K562 (cell line): ENCODE measurements around the gene ANKRD13C.

Source experiments
- ADNP ChIP-seq: fragments of 200-800 bp; sonication (Bioruptor generic); IDR thresholded peaks from 2 replicates; pipeline ENCODE4 v1.6.1; 2016; ENCODE audit warnings: missing genetic modification characterization, missing compliant biosample characterization
- FOXK2 ChIP-seq, 2 experiments: fragments of 450-650 bp; IDR thresholded peaks in 1 of 2; conservative IDR thresholded peaks in 1 of 2; 2 replicates each; pipeline ENCODE4 v1.6.1; 2016; ENCODE audit warnings: low read depth in 2 of 2, mild to moderate bottlenecking in 1 of 2
- MYNN ChIP-seq, 2 experiments: sonication (generic); formaldehyde crosslinking in 1 of 2; IDR thresholded peaks; 2 replicates each; pipeline versions ENCODE4 v1.5.0 to v1.6.1; 2016 to 2020; ENCODE audit warnings: antibody characterized with exemption in 1 of 2, missing genetic modification reagents in 1 of 2
- NEUROD1 ChIP-seq: fragments of 150-350 bp; IDR thresholded peaks from 2 replicates; pipeline ENCODE4 v1.6.1; 2014; ENCODE audit warnings: borderline replicate concordance, low read length, low read depth; ENCODE audit not compliant: partially characterized antibody
- POLR2AphosphoS5 ChIP-seq: IDR thresholded peaks from 2 replicates; pipeline ENCODE4 v1.6.1; 2011; ENCODE audit warnings: mild to moderate bottlenecking, low read depth, low read length, moderate library complexity; ENCODE audit not compliant: control insufficient read depth, insufficient read depth
- PREB ChIP-seq: sonication (generic); formaldehyde crosslinking; IDR thresholded peaks from 2 replicates; pipeline ENCODE4 v1.8.1; 2023; ENCODE audit warnings: mild to moderate bottlenecking, missing genetic modification reagents
- RAD21 ChIP-seq, 2 experiments: fragments of 250-450 bp in 1 of 2; fragments of 450-650 bp in 1 of 2; sonication (Bioruptor Pico) in 1 of 2; formaldehyde crosslinking in 1 of 2; IDR thresholded peaks in 1 of 2; conservative IDR thresholded peaks in 1 of 2; 2 replicates each; pipeline versions ENCODE4 v1.4.0 to v1.8.0; 2020 to 2022; ENCODE audit warnings: mild to moderate bottlenecking in 2 of 2, moderate library complexity in 1 of 2
- RFX7 ChIP-seq: fragments of 250-450 bp; sonication (Bioruptor Pico); IDR thresholded peaks from 2 replicates; pipeline ENCODE4 v1.5.1; 2021; ENCODE audit warnings: mild to moderate bottlenecking
- TAF1 ChIP-seq: IDR thresholded peaks from 2 replicates; pipeline ENCODE4 v1.6.1; 2011; ENCODE audit warnings: mild to moderate bottlenecking, low read length, moderate library complexity; ENCODE audit not compliant: insufficient read depth, control insufficient read depth, severe bottlenecking; ENCODE audit errors: extremely low read depth
- USF2 ChIP-seq: sonication (generic); formaldehyde crosslinking; IDR thresholded peaks from 2 replicates; pipeline ENCODE4 v1.5.0; 2020; ENCODE audit warnings: missing genetic modification reagents
- ZNF274 ChIP-seq: IDR thresholded peaks from 2 replicates; pipeline ENCODE4 v1.6.1; 2011; ENCODE audit warnings: low read depth, mild to moderate bottlenecking, low read length, moderate library complexity, borderline replicate concordance

DNA sequence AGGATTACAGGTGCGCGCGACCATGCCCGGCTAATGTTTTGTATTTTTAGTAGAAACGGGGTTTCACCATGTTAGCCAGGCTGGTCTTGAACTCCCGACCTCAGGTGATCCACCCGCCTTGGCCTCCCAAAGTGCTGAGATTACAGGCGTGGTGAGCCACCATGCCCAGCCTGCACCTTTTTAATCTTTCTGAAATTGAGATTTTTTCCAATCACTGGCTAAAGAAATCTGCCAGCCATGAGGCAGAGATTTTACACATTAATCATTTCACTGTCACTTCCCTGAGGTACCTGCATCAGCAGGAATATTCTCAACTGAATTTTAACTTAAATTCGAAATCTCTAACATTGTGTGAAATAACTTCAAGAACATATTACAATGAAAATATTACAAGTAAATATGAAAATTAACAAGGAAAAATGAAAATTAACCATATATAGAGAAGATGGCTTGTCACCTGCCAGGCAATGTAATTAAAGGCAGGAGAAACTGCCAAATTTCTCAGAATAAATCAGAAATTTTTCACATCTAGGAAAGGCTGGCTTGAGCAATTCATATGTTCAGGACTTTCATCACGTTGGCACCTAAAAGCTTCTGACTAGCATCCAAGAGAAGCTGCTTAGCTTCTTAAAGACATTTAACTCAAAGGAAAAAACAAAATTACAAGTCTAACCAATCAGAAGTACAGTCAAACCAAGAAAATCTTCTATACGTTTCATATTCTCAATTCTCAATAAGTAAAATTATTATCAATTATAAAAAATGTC lies 5.9 kb downstream of the ANKRD13C start:
- no peak for TF ChIP-seq RAD21 (CRISPR knock-in tag; conservative IDR thresholded peaks at IDR 0.05 in 1 of 2, IDR thresholded peaks at IDR 0.05 in 1 of 2)
- TF ChIP-seq ZNF274 = no peak
- no peak for TF ChIP-seq USF2 (CRISPR knock-in tag)
- TF ChIP-seq POLR2AphosphoS5 = no peak
- no peak for TF ChIP-seq PREB (CRISPR knock-in tag)
- no peak for TF ChIP-seq TAF1
- TF ChIP-seq RFX7 (CRISPR knock-in tag) = no peak
- no peak for TF ChIP-seq NEUROD1
- TF ChIP-seq MYNN (IDR thresholded peaks at IDR 0.05) = no peak
- no peak for TF ChIP-seq MYNN (CRISPR knock-in tag; IDR thresholded peaks at IDR 0.05)
- no peak for TF ChIP-seq FOXK2 (conservative IDR thresholded peaks at IDR 0.05 in 1 of 2, IDR thresholded peaks at IDR 0.05 in 1 of 2; ENCODE audit: low read depth in 2 of 2)
- no peak for TF ChIP-seq ADNP (tag)
